SK-N-SH treated with all-trans-retinoic acid at 6 μM for 48 hours (cell line): ENCODE measurements around the gene CDK4.

Experiments used
- ATAC-seq: fragments of 200-7000 bp; cut with Tn5 transposase; 3 replicates; pipeline ENCODE4 v1.9.1; 2020; ENCODE audit warnings: mild to moderate bottlenecking, moderate library complexity
- ARNTL ChIP-seq: fragments of 450-650 bp; formaldehyde crosslinking; IDR thresholded peaks from 2 replicates; pipeline ENCODE4 v1.5.0; 2020; ENCODE audit warnings: low read depth, mild to moderate bottlenecking, moderate library complexity, borderline replicate concordance
- CSDC2 ChIP-seq: fragments of 250-450 bp; sonication (Bioruptor Pico); IDR thresholded peaks from 2 replicates; pipeline ENCODE4 v1.5.0; 2020; ENCODE audit warnings: mild to moderate bottlenecking, moderate library complexity
- ESRRG ChIP-seq: fragments of 250-450 bp; sonication (Bioruptor Pico); IDR thresholded peaks from 2 replicates; pipeline ENCODE4 v1.6.1; 2021; ENCODE audit warnings: mild to moderate bottlenecking
- GLIS3 ChIP-seq: fragments of 250-450 bp; sonication (Bioruptor Pico); IDR thresholded peaks from 2 replicates; pipeline ENCODE4 v1.5.0; 2020; ENCODE audit warnings: mild to moderate bottlenecking, moderate library complexity
- RARB ChIP-seq: fragments of 250-450 bp; sonication (Bioruptor Pico); IDR thresholded peaks from 2 replicates; pipeline ENCODE4 v1.8.0; 2021; ENCODE audit warnings: mild to moderate bottlenecking, moderate library complexity
- SNAI2 ChIP-seq: fragments of 250-450 bp; sonication (Bioruptor Pico); IDR thresholded peaks from 2 replicates; pipeline ENCODE4 v1.5.0; 2020; ENCODE audit warnings: mild to moderate bottlenecking, moderate library complexity
- TCF4 ChIP-seq: fragments of 250-450 bp; sonication (Bioruptor Pico); IDR thresholded peaks from 2 replicates; pipeline ENCODE4 v1.8.0; 2021; ENCODE audit warnings: mild to moderate bottlenecking, moderate library complexity, borderline replicate concordance
- TOX ChIP-seq: fragments of 250-450 bp; sonication (Bioruptor Pico); IDR thresholded peaks from 2 replicates; pipeline ENCODE4 v1.8.0; 2021; ENCODE audit warnings: mild to moderate bottlenecking, moderate library complexity, borderline replicate concordance
- ZC3H10 ChIP-seq: fragments of 250-450 bp; sonication (Bioruptor Pico); IDR thresholded peaks from 2 replicates; pipeline ENCODE4 v1.5.1; 2021; ENCODE audit warnings: mild to moderate bottlenecking, moderate library complexity
- ZFP3 ChIP-seq: fragments of 250-450 bp; sonication (Bioruptor Pico); IDR thresholded peaks from 2 replicates; pipeline ENCODE4 v1.5.0; 2020; ENCODE audit warnings: mild to moderate bottlenecking, moderate library complexity
- ZFP30 ChIP-seq: fragments of 450-650 bp; formaldehyde crosslinking; IDR thresholded peaks from 2 replicates; pipeline ENCODE4 v1.5.0; 2022; ENCODE audit warnings: mild to moderate bottlenecking, moderate library complexity
- TF ChIP-seq, protein P1 (sequence below): fragments of 250-450 bp; sonication (Bioruptor Pico); IDR thresholded peaks from 2 replicates; pipeline ENCODE4 v1.5.1; 2020; ENCODE audit warnings: low read depth, mild to moderate bottlenecking, moderate library complexity
- TF ChIP-seq, protein P2 (sequence below): fragments of 250-450 bp; sonication (Bioruptor Pico); IDR thresholded peaks from 2 replicates; pipeline ENCODE4 v1.8.0; 2021; ENCODE audit warnings: low read depth, mild to moderate bottlenecking, moderate library complexity, borderline replicate concordance
- TF ChIP-seq, protein P3 (sequence below): fragments of 250-450 bp; sonication (Bioruptor Pico); IDR thresholded peaks from 2 replicates; pipeline ENCODE4 v1.5.0; 2020; ENCODE audit warnings: mild to moderate bottlenecking, moderate library complexity
- TF ChIP-seq, protein P4 (sequence below): fragments of 250-450 bp; sonication (Bioruptor Pico); IDR thresholded peaks from 2 replicates; pipeline ENCODE4 v1.5.1; 2021; ENCODE audit warnings: mild to moderate bottlenecking, moderate library complexity

Gene CDK4

DNA sequence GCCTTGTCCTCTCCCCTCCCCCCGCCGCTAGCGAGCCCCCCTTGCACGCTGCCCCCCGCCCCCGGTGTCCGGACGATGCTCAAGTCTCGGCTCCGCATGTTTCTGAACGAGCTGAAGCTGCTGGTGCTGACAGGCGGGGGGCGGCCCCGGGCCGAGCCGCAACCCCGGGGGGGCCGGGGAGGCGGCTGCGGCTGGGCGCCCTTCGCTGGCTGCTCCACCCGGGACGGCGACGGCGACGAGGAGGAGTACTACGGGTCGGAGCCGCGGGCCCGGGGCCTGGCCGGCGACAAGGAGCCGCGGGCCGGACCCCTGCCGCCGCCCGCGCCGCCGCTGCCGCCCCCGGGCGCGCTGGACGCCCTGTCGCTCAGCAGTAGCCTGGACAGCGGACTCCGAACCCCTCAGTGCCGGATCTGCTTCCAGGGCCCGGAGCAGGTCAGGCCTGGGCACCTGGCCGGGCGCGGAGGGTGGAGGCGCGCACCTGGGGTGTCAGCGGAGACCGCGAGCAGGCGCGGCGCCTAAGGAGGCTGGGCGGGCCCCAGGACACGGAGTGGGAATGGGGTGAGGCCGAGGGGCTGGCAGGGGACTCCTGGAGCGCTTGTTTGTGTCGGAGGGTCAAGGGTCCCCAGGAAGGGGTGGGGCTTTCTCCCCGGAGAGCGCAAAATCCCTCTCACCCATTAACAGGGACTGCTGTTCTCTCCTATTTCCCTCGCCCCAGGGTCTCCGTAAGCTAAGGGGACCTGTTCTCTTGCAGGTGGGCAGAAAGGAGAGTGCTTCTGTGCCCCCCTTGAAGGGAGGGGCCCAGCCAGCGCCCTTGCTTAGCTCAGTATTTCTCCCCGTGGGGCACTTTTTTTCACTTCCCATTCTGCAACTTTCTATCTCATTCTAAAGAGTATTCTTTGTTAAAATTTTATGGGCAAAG lies 3.6 kb upstream of the CDK4 start (continued):
- TF ChIP-seq, protein P1, sequence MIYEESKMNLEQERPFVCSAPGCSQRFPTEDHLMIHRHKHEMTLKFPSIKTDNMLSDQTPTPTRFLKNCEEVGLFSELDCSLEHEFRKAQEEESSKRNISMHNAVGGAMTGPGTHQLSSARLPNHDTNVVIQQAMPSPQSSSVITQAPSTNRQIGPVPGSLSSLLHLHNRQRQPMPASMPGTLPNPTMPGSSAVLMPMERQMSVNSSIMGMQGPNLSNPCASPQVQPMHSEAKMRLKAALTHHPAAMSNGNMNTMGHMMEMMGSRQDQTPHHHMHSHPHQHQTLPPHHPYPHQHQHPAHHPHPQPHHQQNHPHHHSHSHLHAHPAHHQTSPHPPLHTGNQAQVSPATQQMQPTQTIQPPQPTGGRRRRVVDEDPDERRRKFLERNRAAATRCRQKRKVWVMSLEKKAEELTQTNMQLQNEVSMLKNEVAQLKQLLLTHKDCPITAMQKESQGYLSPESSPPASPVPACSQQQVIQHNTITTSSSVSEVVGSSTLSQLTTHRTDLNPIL = no peak

DNA sequence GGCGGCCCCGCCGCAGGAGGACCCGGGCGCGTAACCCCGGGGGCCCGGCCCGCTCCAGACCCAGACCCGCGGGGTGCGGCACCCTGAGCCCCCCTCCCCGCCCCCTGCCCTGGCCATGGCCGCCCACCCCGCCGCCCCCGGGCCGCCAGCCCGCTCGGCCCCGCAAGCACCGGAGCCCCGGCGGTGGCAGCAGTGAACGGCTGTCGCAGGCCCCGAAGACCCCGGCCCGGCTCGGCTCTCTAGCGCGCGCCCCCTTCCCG lies 3.0 kb upstream of the CDK4 start:
- TF ChIP-seq GLIS3 (CRISPR knock-in tag) (no peak), ZFP30 (CRISPR knock-in tag) (no peak), ZC3H10 (no peak), RARB (CRISPR knock-in tag) (no peak), ARNTL (CRISPR knock-in tag) (no peak)
- TF ChIP-seq, protein P2, sequence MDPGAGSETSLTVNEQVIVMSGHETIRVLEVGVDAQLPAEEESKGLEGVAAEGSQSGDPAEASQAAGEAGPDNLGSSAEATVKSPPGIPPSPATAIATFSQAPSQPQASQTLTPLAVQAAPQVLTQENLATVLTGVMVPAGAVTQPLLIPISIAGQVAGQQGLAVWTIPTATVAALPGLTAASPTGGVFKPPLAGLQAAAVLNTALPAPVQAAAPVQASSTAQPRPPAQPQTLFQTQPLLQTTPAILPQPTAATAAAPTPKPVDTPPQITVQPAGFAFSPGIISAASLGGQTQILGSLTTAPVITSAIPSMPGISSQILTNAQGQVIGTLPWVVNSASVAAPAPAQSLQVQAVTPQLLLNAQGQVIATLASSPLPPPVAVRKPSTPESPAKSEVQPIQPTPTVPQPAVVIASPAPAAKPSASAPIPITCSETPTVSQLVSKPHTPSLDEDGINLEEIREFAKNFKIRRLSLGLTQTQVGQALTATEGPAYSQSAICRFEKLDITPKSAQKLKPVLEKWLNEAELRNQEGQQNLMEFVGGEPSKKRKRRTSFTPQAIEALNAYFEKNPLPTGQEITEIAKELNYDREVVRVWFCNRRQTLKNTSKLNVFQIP (CRISPR knock-in tag) = no peak
- ATAC-seq = no peak

DNA sequence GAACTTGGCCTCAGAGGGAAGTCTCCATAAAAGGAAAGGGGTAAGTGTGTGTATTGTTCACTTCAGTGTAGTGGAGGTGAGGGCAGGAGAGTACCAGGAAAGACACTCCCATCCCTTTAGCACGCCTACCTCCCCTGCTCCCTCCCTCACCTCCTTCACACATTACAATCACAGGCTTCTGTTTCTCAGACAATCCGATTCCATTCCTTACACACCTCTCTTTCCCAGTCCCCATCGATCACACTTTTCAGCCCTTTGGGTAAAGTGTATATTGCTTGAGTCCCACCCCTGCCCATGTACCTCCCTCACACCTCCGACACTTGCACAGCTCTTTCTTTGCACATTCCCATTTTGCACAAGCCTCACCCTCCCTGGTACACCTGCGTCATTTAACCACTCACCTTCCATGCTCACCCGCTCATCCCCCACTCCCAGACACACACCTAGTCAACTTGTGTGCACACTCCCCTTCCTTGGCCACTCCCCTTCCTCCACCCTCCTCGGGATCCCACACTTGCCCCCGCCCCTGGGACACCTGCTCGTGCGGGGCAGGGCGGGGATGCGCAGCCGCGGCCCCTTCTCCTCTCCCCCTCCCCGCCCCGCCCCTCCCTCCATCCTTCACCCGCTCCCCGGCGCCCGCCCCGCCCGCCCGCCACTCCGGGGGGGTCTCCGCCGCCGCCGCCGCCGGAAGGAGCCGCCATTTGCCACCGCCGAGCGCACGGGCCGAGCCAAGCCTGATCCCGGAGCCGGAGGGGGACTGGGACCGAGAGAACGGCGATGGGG lies 2.5 kb upstream of the CDK4 start, which contains the start of gene MARCHF9:
TSS of gene MARCHF9 (plus strand) at position 693 of the 783 bp plus-strand sequence. CDS start 426 bp downstream, outside the sequence.
- ATAC-seq = peak; percentile 16

DNA sequence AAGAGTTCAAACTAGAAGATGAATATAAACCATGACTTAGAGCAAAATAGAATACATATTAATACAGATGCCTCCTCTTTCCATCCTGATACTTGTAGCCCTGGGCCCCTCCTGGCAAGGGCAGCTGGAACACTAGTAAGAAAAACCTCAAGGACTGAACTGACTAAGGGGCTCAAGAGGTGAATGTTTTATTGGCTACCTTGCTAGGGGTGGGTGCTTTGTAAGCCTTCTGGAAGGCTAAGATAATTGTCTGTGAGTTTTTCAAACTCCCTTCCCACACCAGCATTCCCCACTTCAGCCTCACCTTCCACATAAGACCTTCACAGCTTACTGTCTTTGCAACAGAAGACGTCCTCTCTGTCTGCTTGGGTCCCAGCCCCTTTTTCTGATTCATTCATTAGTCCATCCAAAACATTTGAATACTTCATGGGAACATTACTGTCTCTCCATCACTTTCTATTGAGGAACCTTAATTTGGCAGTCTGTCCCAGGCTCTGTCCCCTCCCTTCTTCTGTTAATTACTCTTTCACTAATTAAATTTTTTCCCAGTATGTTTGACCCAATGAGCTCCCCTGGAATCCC lies 1.7 kb upstream of the CDK4 start:
- ATAC-seq = no peak
- TF ChIP-seq CSDC2 (CRISPR knock-in tag) = no peak
- TF ChIP-seq, protein P3, sequence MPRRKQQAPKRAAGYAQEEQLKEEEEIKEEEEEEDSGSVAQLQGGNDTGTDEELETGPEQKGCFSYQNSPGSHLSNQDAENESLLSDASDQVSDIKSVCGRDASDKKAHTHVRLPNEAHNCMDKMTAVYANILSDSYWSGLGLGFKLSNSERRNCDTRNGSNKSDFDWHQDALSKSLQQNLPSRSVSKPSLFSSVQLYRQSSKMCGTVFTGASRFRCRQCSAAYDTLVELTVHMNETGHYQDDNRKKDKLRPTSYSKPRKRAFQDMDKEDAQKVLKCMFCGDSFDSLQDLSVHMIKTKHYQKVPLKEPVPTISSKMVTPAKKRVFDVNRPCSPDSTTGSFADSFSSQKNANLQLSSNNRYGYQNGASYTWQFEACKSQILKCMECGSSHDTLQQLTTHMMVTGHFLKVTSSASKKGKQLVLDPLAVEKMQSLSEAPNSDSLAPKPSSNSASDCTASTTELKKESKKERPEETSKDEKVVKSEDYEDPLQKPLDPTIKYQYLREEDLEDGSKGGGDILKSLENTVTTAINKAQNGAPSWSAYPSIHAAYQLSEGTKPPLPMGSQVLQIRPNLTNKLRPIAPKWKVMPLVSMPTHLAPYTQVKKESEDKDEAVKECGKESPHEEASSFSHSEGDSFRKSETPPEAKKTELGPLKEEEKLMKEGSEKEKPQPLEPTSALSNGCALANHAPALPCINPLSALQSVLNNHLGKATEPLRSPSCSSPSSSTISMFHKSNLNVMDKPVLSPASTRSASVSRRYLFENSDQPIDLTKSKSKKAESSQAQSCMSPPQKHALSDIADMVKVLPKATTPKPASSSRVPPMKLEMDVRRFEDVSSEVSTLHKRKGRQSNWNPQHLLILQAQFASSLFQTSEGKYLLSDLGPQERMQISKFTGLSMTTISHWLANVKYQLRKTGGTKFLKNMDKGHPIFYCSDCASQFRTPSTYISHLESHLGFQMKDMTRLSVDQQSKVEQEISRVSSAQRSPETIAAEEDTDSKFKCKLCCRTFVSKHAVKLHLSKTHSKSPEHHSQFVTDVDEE = no peak
- TF ChIP-seq ZC3H10 = no peak
- TF ChIP-seq ESRRG = no peak
- no peak for TF ChIP-seq TOX (CRISPR knock-in tag)
- no peak for TF ChIP-seq TCF4 (CRISPR knock-in tag)
- TF ChIP-seq, protein P1 = no peak

More for the DNA sequence above, 2.5 kb upstream of the CDK4 start, which contains the start of gene MARCHF9:
- TF ChIP-seq SNAI2 (CRISPR knock-in tag) (0 out of 2 replicates have a peak, but pooled peaks have one; percentile 15), ZFP3 (no peak)
- TF ChIP-seq, all 23 proteins: peak for 1

DNA sequence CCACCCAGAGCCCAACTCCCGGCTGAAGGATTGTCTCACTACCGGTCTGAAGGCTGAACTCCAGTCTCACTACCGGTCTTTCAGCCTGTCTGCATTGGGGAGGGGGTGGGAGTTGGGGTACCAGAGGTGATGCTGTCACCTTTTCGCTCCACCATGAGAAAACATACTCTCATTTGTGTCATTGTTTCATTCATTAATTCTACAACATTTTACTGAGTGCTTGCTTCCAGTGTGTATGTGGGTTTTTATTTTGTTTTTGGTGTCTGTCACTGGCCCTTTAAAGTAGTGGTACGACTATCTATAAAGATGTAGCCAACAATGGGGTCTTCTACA lies 524 bp upstream of the CDK4 start:
- no peak for ATAC-seq
- no peak for TF ChIP-seq CSDC2 (CRISPR knock-in tag)

DNA sequence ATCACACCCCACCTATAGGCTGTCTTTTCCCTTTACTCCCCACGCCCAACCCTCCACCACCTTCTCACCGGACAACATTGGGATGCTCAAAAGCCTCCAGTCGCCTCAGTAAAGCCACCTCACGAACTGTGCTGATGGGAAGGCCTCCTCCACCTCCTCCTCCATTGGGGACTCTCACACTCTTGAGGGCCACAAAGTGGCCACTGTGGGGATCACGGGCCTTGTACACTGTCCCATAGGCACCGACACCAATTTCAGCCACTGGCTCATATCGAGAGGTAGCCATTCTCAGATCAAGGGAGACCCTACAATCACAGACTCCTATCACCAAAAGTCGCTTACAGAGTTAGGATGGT lies 700 bp downstream of the CDK4 start:
- no peak; the same call in 2 of the 3 replicates for ATAC-seq
- TF ChIP-seq ZC3H10 (no peak), GLIS3 (CRISPR knock-in tag) (no peak), RARB (CRISPR knock-in tag) (no peak), ARNTL (CRISPR knock-in tag) (no peak), TCF4 (CRISPR knock-in tag) (no peak), ZFP30 (CRISPR knock-in tag) (no peak)
- TF ChIP-seq, protein P3 = no peak
- TF ChIP-seq, protein P2 (CRISPR knock-in tag) = no peak
- TF ChIP-seq, protein P4, sequence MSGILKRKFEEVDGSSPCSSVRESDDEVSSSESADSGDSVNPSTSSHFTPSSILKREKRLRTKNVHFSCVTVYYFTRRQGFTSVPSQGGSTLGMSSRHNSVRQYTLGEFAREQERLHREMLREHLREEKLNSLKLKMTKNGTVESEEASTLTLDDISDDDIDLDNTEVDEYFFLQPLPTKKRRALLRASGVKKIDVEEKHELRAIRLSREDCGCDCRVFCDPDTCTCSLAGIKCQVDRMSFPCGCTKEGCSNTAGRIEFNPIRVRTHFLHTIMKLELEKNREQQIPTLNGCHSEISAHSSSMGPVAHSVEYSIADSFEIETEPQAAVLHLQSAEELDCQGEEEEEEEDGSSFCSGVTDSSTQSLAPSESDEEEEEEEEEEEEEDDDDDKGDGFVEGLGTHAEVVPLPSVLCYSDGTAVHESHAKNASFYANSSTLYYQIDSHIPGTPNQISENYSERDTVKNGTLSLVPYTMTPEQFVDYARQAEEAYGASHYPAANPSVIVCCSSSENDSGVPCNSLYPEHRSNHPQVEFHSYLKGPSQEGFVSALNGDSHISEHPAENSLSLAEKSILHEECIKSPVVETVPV (CRISPR knock-in tag) = no peak
